ENCODE measurements around the gene PYGL. TPM values are rescaled to one million over a fixed set of nuclear protein-coding genes. Genes with fewer than 3 reads are reported as not detected.

Gene PYGL
- total RNA-seq, 2 donors from 2014 or later, result 15.4 to 23.6 TPM

DNA sequence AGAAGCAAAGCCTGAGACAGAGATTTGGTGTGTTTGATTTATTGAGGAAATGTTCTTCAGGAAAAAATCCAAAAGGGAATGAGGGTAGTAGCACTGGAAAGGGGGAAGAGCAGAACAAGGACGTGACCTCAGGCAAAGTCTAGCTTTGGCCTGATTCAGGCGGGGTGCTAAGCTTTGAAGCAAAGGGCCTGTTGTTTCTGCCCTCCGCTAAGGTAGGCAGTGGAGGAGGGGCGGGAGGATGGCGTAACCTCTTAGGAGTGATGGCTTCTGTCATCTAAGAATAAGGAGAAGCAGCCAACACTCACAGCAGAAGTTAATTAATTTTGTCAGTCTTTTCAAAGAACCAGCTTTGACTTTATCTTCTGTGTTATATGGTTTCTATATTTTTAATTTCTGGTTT, 52.0 kb downstream of the PYGL start:
- no peak for DNase-seq (ENCODE audit: low spot score)
- H3K4me3 ChIP-seq, result no peak overlapping the region
- H3K27me3 ChIP-seq (replicated peaks; ENCODE audit: insufficient read depth), result no peaks in the 10 kb centered on the region
- WGBS, result 80% methylated on average over 5 of the region's 5 CpGs
- no peaks in the 10 kb centered on the region for H3K9me3 ChIP-seq
- TF ChIP-seq, protein P1, sequence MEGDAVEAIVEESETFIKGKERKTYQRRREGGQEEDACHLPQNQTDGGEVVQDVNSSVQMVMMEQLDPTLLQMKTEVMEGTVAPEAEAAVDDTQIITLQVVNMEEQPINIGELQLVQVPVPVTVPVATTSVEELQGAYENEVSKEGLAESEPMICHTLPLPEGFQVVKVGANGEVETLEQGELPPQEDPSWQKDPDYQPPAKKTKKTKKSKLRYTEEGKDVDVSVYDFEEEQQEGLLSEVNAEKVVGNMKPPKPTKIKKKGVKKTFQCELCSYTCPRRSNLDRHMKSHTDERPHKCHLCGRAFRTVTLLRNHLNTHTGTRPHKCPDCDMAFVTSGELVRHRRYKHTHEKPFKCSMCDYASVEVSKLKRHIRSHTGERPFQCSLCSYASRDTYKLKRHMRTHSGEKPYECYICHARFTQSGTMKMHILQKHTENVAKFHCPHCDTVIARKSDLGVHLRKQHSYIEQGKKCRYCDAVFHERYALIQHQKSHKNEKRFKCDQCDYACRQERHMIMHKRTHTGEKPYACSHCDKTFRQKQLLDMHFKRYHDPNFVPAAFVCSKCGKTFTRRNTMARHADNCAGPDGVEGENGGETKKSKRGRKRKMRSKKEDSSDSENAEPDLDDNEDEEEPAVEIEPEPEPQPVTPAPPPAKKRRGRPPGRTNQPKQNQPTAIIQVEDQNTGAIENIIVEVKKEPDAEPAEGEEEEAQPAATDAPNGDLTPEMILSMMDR (IDR thresholded peaks at IDR 0.05), result no peak
- TF ChIP-seq POLR2AphosphoS5 (IDR thresholded peaks at IDR 0.05) (no peak), POLR2A (IDR thresholded peaks at IDR 0.05) (no peak)
- intact Hi-C loops (cut with DNase I), result no loop called here
- no peaks in the 10 kb centered on the region for H3K36me3 ChIP-seq
- H3K27ac ChIP-seq, result no peak overlapping the region
- no peaks in the 10 kb centered on the region for H3K4me1 ChIP-seq (replicated peaks)

DNA sequence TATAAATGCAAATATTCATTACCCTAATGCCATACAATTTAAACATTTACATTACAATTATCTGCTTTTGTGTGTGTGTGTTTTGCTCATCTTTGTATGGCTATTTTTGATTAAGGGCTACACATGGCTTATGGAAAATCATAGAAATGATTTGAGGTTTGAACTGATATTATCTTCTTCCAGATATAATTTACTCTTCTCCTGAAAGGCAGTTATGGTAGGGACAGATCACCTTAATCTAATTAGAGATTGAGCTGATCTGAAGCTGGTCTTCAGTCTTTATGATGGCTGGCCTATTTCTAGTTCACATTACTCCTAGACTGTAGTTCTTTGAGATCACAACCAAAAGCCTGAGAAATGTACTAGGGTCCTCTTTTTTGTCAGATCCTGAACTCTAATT, 56.8 kb downstream of the PYGL start:
- Histone ChIP-seq H3K4me3 (no peak overlapping the region), H3K36me3 (no peaks in the 10 kb centered on the region), H3K27ac (no peak overlapping the region), H3K4me1 (replicated peaks) (peaks cover 3% of the 10 kb centered on the region), H3K9me3 (no peaks in the 10 kb centered on the region), H3K27me3 (replicated peaks; ENCODE audit: insufficient read depth) (no peaks in the 10 kb centered on the region)
- intact Hi-C loops (cut with DNase I), result no loop called here
- no peak for DNase-seq (ENCODE audit: low spot score)
- TF ChIP-seq POLR2AphosphoS5 (IDR thresholded peaks at IDR 0.05) (no peak), POLR2A (IDR thresholded peaks at IDR 0.05) (no peak)
- TF ChIP-seq, protein P1 (IDR thresholded peaks at IDR 0.05), result no peak

DNA sequence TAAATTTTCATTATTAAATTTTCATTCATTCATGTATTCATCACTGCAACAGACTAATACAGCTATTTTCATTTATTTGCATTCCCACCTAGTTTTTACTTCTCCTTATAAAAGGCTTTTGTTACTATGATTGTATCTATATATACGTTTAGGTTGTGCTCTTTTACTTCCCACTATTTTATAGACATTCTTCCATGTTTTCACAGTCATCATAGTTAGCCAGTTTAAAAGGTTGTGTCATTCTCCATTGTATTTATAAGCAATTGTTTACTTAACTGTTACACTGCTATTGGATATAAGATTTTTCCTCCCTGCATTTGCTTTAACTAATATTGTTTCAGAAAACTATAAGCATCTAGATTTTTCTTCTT, 60.5 kb downstream of the PYGL start:
- Histone ChIP-seq H3K27me3 (replicated peaks; ENCODE audit: insufficient read depth) (no peaks in the 10 kb centered on the region), H3K4me1 (replicated peaks) (peaks cover 3% of the 10 kb centered on the region), H3K4me3 (no peak overlapping the region), H3K27ac (no peak overlapping the region), H3K9me3 (no peaks in the 10 kb centered on the region), H3K36me3 (no peaks in the 10 kb centered on the region)
- 46% methylated on average over 1 of the region's 1 CpG for WGBS
- DNase-seq (ENCODE audit: low spot score), result no peak
- intact Hi-C loops (cut with DNase I), result no loop called here
- TF ChIP-seq POLR2A (IDR thresholded peaks at IDR 0.05) (no peak), POLR2AphosphoS5 (IDR thresholded peaks at IDR 0.05) (no peak)
- TF ChIP-seq, protein P1 (IDR thresholded peaks at IDR 0.05), result no peak

DNA sequence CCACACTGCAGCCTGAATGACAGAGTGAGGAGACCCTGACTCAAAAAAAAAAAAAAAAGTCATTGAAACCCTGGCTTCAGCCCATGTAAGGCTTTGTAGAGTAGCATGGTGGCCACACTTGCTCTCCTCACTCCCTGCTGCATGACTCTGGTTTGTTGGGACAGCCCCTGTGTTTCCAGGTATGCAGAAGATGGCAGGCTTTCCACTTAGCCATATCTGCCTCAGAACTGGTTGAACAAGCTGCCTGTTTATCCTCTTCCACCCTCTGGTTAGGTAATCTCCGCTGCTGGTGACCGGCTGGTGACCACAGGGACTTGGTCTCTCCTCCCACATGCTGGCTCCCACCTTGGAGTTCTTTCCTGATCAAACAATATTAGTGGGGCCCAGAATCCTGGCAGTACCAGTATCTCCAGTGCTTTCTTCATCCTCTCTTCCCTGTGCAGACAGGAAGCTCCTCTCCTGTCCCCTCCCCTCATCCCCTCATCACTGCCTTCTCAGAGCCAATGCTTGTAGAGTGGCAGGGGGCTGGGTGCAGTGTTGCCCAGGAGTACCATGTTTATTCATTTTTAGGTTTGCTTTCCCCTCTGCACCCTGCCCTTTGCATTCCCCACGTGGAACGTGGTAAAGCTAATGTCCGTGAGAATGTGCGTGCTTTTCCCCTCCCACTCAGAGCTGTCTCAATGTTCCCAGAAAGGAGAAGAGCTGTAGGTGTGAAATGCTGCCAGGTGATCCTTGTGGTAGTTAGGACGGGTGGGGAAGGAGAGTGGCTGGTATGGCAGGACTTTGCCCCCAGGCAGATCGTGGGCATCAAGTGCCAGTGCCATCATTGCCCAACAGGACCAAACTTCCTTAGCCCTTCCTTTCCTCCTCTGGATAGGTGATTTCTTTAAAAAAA, 61.1 kb downstream of the PYGL start:
- WGBS, result 56% methylated on average over 8 of the region's 8 CpGs
- no peak for TF ChIP-seq POLR2AphosphoS5 (IDR thresholded peaks at IDR 0.05)
- TF ChIP-seq POLR2A (IDR thresholded peaks at IDR 0.05), result no peak
- TF ChIP-seq, protein P1 (IDR thresholded peaks at IDR 0.05), result no peak
- intact Hi-C loops (cut with DNase I), result no loop called here

More for the DNA sequence above, 61.1 kb downstream of the PYGL start:
- H3K36me3 ChIP-seq, result no peaks in the 10 kb centered on the region
- H3K27ac ChIP-seq, result no peak overlapping the region
- H3K9me3 ChIP-seq, result no peaks in the 10 kb centered on the region
- H3K4me1 ChIP-seq (replicated peaks), result peaks cover 3% of the 10 kb centered on the region
- no peaks in the 10 kb centered on the region for H3K27me3 ChIP-seq (replicated peaks; ENCODE audit: insufficient read depth)
- peak; percentile 38 for DNase-seq (ENCODE audit: low spot score)
- H3K4me3 ChIP-seq, result no peak overlapping the region
